Progenitor cell of endocrine pancreas (in vitro differentiated cells): ENCODE results near the gene AANAT. TPM values are rescaled to one million over a fixed set of nuclear protein-coding genes. Genes with fewer than 3 reads are reported as not detected.

ENCODE experiments used
- DNase-seq: peaks from one replicate; pipeline ENCODE4 v3.0.0; 2021; ENCODE audit warnings: low spot score; ENCODE audit not compliant: unreplicated experiment
- H3K27ac Mint-ChIP-seq: 2 replicates; pipeline ENCODE4 v1.8.0; 2021; ENCODE audit warnings: mild to moderate bottlenecking, moderate library complexity, mixed read lengths
- H3K27me3 Mint-ChIP-seq: 2 replicates; pipeline ENCODE4 v1.8.0; 2021; ENCODE audit warnings: mixed read lengths
- H3K36me3 Mint-ChIP-seq: 2 replicates; pipeline ENCODE4 v1.8.0; 2022; ENCODE audit warnings: mixed read lengths; ENCODE audit not compliant: insufficient read depth
- H3K4me1 Mint-ChIP-seq: 2 replicates; pipeline ENCODE4 v1.8.0; 2021; ENCODE audit warnings: low read depth, mixed read lengths
- H3K4me3 Mint-ChIP-seq: 2 replicates; pipeline ENCODE4 v1.8.0; 2021; ENCODE audit warnings: low read depth, mild to moderate bottlenecking, moderate library complexity, mixed read lengths
- H3K9me3 Mint-ChIP-seq: 2 replicates; pipeline ENCODE4 v1.8.0; 2021; ENCODE audit warnings: low read depth, mixed read lengths
- total RNA-seq: library from RNA; stranded (reverse); gene quantifications from 2 replicates; pipeline ENCODE4 v1.2.1, GENCODE V29; 2021
- TF ChIP-seq, protein P1 (sequence below): fragments of 200-600 bp; sonication (generic); IDR thresholded peaks from one replicate; pipeline ENCODE4 v1.5.0; 2021; ENCODE audit warnings: antibody characterized with exemption, mild to moderate bottlenecking; ENCODE audit not compliant: unreplicated experiment

Gene AANAT
- total RNA-seq, 1 donor from 2014 or later = not detected

DNA sequence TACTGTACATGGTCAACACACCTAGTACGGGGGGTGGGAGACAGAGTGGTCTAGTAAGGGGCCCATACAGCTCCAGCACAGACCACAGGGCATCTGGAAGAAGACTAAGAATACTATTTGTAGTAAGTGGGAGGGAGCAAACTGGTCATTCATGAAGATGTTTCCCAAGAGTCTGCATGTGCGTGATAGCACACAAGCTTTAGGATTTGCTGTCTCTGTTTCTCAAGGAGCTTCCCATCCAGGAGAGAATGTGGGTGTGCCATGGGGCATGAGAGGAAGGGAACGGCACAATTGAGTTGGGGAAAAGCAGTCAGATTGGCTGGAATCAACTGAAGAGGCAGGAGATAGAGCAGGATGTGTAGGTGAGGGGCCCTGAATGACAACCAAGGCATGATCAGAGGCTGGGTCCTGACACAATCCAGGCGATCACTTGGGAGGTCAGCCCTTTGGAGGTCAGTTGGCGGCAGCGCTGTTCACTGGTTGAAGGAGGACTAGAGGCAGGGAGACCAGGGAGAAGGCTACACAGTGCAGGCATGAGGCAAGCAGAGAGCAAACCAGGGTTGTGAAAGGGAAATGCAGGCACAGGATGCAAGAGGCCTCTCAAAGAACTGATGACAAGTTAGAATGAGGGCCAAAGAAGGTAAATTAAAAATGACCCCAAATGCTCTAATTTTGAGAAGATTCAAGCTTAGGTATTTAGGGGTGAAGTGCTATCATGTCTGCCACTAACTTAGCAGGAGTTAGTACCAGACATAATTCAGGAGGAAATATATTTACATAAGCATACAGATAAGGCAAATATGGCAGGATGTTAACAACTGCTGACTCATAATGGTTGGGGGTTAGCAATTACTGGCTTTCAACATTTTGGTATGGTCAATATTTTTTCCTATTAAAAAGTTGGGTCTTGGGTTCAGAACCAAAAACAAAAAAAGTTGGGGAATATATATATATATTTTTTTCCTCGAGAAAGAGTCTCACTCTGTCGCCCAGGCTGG, 24.8 kb upstream of the AANAT start:
- Mint-ChIP-seq H3K9me3 (no peaks in the 10 kb centered on the region), H3K36me3 (peaks cover 1% of the 10 kb centered on the region), H3K4me3 (no peak overlapping the region), H3K4me1 (peaks cover 21% of the 10 kb centered on the region), H3K27ac (no peak overlapping the region), H3K27me3 (no peaks in the 10 kb centered on the region)
- TF ChIP-seq, protein P1, sequence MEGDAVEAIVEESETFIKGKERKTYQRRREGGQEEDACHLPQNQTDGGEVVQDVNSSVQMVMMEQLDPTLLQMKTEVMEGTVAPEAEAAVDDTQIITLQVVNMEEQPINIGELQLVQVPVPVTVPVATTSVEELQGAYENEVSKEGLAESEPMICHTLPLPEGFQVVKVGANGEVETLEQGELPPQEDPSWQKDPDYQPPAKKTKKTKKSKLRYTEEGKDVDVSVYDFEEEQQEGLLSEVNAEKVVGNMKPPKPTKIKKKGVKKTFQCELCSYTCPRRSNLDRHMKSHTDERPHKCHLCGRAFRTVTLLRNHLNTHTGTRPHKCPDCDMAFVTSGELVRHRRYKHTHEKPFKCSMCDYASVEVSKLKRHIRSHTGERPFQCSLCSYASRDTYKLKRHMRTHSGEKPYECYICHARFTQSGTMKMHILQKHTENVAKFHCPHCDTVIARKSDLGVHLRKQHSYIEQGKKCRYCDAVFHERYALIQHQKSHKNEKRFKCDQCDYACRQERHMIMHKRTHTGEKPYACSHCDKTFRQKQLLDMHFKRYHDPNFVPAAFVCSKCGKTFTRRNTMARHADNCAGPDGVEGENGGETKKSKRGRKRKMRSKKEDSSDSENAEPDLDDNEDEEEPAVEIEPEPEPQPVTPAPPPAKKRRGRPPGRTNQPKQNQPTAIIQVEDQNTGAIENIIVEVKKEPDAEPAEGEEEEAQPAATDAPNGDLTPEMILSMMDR = no peak
- no peak for DNase-seq

DNA sequence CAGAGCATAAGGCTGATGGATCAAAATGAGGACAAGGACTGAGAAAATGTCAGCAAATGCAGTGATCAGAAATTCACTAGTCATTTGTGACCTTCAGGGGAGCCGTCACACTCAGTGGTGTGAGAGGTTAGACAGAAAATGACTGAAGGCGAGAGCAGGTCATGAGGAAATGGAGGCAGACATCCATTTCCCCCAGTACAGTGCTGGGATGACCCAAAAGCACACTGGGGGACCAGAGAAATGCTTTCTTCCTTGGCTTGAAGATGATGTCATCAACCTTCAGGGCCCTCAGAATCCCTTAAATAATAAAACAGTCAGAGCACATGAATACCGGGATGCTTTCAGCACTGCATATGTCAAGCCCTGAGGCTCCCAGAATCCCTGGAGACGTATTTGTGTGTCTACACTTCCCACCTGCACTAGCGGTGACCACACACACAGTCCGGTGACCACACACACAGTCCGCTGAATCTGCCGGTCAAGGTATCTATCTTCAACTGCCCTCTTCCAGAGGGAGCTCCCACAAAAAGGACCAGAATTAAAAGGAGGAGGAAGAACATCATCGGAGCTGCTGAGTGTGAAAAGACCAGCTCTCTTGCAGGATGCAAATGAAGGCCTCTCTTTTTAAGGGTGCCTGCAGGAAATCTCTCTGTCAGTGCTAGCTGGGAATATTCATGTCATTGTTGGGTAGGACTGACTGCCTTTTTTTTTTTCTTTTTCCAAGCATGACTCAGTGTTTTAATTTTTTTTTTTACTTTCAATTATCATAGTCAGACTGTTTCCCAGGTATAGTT, 22.7 kb upstream of the AANAT start:
- H3K4me3 Mint-ChIP-seq = no peak overlapping the region
- DNase-seq = no peak
- H3K27ac Mint-ChIP-seq = no peak overlapping the region

DNA sequence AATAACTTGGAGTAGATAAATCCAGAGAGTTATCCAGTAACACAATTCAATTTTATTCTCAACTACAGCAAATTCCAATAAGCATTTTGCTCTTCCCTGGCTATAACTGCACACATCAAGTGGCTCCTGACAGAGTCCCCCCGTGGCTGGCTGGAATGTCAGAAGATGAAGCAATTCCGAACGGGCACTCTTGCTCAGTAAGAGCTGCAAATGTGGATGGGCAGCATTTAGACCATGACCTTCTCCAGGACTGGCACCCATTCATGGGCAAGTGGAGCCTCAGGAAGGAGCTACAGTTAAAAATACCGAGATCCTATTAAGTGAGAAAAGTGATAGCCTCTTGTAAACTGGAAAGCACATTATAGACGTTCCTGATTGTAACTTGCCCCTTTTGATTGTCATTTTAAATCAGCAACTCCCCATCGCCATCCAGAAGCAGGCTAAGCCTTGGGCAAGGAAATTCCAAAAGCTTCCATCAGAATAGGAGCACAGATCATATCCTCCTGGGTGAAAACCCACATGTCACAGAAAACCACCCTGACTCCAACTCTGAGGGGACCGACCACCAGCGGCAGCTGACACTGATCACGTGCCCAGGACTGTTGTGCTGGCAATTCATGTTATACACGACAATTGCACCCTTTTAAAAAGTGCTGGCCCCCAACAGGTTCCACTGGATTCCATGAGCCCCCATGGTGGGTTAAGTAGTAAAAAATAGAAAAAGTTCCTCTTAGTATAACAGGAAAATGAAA, 21.5 kb upstream of the AANAT start:
- TF ChIP-seq, protein P1 = no peak
- Mint-ChIP-seq H3K4me1 (peaks cover 21% of the 10 kb centered on the region), H3K27ac (no peak overlapping the region), H3K4me3 (no peak overlapping the region), H3K27me3 (no peaks in the 10 kb centered on the region), H3K9me3 (no peaks in the 10 kb centered on the region), H3K36me3 (no peaks in the 10 kb centered on the region)
- no peak for DNase-seq

More for the DNA sequence above, 22.7 kb upstream of the AANAT start:
- H3K27me3 Mint-ChIP-seq = no peaks in the 10 kb centered on the region
- TF ChIP-seq, protein P1 = no peak
- no peaks in the 10 kb centered on the region for H3K36me3 Mint-ChIP-seq
- H3K4me1 Mint-ChIP-seq = peaks cover 21% of the 10 kb centered on the region
- no peaks in the 10 kb centered on the region for H3K9me3 Mint-ChIP-seq

DNA sequence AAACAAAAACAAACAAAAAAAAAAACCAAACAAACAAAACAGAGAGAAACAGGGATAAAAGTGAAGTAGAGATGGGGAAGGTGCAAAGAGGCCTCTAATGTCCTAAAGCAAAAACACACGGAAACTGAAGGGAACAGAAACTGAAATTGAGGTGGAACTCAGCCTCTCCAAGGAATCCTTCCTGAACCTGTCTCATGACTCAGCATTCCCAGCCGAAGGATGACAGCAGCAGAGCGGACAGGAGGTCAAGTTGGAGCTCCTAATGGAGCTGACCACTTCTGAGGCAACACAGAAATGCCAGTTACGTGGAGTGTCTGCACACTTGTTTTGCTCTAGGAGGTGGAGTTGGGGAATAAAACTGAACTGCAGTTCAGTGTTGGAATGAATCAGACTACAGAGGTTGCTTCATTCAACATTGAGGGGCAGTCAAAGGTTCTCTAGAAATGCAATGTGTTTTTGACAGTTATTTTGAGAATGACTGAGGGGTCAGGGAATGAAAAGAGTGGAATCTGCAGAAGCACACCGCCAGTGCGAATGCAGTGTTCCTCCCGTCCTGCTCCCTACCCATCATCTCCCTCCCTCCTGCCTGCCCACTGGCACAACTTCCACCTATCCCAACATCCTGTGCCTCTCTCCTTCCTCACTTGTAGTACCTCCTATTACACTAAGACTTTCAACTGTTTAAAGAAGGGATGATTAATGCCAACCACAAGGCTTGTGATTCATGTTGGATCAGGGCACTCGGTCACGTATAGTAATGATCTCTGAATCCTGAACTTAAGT, 20.8 kb upstream of the AANAT start:
- no peak overlapping the region for H3K4me3 Mint-ChIP-seq
- H3K27me3 Mint-ChIP-seq = no peaks in the 10 kb centered on the region
- peaks cover 23% of the 10 kb centered on the region for H3K4me1 Mint-ChIP-seq
- no peaks in the 10 kb centered on the region for H3K9me3 Mint-ChIP-seq
- DNase-seq = no peak
- TF ChIP-seq, protein P1 = no peak
- H3K36me3 Mint-ChIP-seq = no peaks in the 10 kb centered on the region
- no peak overlapping the region for H3K27ac Mint-ChIP-seq
